LNCAP (cell line): ENCODE results near the gene RHOBTB1.
A peak's percentile ranks its signal among the peaks of the same experiment; 100 is the strongest.

ENCODE experiments used
- TF ChIP-seq, protein P1 (sequence below): fragments of 450-650 bp; IDR thresholded peaks from 2 replicates; pipeline ENCODE4 v1.5.1; 2017; ENCODE audit warnings: mild to moderate bottlenecking

Gene RHOBTB1

DNA sequence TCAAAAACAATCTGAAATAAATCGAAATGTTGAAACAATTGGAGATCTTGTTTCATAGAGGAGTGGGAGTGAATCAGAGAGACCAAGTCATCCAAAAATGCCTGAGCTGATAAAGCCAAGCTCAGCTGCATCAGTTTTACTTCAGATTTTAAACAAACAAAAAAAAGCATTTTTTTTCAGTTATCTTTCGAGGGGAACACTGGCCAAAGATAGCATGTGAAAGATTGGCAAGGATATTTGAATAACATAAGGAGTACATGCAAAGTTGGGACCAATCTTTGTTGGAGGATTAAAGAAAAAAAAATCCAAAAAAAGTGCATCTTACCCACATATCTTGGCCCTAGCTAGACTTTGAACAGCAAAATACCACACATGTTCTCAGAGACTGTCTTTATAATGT, 47.2 kb downstream of the RHOBTB1 start:
- TF ChIP-seq, protein P1, sequence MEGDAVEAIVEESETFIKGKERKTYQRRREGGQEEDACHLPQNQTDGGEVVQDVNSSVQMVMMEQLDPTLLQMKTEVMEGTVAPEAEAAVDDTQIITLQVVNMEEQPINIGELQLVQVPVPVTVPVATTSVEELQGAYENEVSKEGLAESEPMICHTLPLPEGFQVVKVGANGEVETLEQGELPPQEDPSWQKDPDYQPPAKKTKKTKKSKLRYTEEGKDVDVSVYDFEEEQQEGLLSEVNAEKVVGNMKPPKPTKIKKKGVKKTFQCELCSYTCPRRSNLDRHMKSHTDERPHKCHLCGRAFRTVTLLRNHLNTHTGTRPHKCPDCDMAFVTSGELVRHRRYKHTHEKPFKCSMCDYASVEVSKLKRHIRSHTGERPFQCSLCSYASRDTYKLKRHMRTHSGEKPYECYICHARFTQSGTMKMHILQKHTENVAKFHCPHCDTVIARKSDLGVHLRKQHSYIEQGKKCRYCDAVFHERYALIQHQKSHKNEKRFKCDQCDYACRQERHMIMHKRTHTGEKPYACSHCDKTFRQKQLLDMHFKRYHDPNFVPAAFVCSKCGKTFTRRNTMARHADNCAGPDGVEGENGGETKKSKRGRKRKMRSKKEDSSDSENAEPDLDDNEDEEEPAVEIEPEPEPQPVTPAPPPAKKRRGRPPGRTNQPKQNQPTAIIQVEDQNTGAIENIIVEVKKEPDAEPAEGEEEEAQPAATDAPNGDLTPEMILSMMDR = no peak

DNA sequence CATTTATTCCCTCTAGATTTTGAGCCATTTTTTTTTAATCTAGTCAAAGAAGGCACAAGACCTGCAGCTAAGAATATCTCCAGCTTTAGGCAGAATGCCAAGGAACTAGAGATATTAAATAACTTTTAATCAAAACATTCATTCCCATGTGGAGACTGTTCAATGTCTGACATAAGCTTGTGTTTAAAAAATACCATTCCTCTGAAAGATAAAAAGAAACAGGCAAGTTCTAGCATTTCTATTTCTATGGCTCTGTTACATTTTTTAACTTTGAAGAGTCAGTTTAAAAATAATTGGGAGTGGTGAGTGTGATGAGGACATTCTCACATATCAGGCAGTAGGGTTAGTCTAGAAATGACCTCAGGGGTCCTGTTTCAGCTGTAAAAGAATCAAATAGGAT, 48.0 kb downstream of the RHOBTB1 start:
- TF ChIP-seq, protein P1 = no peak

DNA sequence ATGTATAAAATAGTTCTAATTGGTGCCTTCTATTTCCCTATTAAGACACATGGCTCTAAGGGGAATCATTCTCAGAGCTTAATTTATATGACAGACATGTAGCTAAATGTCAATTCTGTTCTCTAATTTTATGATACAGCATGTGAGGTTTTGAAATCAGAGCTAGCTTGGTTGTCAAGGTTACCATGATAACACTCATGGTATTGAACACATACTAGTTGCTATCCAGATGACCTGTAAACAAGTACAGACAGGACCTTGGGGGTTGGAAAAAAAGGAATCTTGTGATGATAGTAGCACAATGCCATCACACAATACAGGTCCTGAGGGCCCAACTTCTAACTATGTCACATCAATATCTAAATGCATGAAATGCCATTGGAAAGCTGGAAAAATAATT, 49.2 kb downstream of the RHOBTB1 start:
- TF ChIP-seq, protein P1 = no peak

DNA sequence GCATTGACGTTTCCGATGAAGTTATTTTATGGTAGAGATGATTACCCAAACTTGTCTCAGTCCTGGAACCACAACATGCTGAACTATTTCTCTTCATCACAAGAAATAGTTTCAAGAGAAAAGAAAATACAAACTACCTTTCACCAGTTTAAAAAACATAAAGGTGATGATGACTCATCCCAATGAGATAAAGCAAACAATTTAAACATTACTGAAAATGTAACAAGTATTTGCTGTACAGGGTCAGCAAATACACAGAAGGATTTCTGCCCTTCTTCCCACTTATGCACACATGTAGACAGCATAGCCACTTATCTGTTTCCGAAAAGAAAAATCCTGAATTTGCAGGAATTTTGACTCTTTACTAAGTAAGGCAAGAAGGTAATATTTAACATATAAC, 50.8 kb downstream of the RHOBTB1 start:
- TF ChIP-seq, protein P1 = no peak

DNA sequence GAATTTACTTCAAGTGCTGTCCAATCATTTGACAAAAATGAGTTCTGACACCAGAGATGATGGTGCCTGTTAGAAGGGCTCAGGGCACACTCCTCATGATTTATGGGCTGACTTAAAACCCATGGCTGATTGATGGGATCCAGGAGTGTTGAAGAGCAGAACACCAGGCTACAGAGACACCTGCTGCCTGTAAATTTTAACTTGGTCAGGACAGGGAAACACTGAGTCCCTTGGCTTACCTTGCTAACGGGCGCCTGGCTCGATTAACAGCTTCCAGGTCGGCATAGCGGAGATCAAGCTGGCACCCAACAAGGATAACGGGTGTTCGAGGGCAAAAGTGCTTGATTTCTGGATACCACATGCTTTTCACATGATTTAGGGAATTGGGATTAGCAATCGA, 51.4 kb downstream of the RHOBTB1 start:
- TF ChIP-seq, protein P1 = no peak

DNA sequence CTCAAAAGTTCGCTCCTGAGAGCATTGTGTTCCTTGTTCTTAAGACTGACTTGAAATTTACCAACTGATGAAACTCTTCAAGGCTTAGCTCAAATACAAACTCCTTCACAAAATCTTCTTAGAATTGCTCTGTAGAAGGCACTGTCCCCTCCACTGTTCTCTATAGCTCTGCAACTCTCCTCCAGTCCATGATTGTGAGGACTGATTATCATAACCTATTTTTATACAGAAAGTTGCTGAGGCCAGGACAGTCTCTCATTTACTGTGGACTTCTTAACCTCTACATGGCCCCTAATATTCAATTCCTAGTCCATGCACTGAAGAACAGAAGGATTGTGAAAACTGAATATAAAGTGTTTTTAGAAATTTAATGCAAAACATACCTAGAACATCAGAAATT, 53.2 kb downstream of the RHOBTB1 start:
- TF ChIP-seq, protein P1 = no peak

DNA sequence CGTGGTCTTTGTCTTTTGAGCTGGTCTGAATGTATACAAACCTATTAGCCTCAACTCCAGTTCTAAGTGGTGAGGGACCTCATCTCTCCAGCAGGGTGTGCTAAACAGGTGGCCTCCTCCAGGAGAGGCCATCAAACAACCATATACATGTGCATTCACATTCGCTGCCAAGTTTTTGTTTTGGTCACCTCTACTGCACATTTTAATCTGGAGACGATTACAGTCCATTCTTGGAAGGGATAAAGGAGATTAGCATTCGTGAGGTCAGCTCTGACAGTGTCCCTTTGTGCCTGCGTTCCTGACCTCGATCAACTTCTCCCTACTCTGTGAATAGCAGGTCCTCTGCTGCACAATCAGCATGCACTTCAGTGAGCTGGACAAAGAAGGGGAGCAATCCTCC, 60.8 kb downstream of the RHOBTB1 start:
- TF ChIP-seq, protein P1 = peak; percentile 67

DNA sequence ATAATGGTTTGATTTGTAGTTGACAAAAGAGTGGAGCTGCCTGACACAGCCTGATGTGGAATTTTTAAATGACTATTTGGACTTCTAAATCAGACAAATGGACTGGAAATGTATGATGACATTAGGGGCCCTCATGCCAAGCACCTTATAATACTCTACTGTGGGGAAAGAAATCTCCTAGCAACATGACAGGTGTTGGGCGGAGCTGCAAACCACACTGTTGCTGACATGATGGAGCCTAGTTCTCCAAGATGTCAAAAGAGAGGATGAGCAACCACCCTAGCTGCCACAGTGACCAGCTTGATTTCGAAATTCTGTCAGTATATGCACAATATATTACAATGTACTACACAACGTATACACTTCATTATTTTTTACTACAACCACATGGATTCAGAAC, 65.8 kb downstream of the RHOBTB1 start:
- TF ChIP-seq, protein P1 = no peak
